HG03457 (cell line): ENCODE data around the gene OR2W3.

ENCODE experiments used
- ATAC-seq: cut with Tn5 transposase; IDR thresholded peaks from one replicate; pipeline ENCODE4 v1.9.1; 2021; ENCODE audit warnings: moderate number of reproducible peaks; ENCODE audit not compliant: unreplicated experiment

Gene OR2W3

GRCh38 chr1:247895163-247895637 is at the start of gene OR2W3:
OR2W3 (plus strand) TSS chr1:247895587; CDS start chr1:247895587, 0 bp downstream.
- no peak for ATAC-seq

DNA sequence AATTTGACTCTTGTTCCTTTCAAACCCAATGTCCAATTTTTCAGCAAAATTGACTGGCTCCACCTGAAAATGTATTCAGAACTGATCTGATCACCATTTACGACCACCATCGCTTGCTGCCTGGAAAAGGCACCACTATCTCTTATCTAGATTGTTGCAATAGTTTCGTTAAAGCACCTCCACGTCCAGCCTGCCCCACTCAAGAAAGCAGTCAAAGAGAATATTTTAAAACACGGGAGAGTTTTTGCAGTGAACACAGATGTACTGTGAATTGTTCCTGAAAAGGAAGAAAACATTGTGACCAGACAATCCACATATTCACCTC is 49.7 kb upstream of the OR2W3 start:
- no peak for ATAC-seq

GRCh38 chr1:247848346-247848745 is 47.0 kb upstream of the OR2W3 start:
- no peak for ATAC-seq

DNA sequence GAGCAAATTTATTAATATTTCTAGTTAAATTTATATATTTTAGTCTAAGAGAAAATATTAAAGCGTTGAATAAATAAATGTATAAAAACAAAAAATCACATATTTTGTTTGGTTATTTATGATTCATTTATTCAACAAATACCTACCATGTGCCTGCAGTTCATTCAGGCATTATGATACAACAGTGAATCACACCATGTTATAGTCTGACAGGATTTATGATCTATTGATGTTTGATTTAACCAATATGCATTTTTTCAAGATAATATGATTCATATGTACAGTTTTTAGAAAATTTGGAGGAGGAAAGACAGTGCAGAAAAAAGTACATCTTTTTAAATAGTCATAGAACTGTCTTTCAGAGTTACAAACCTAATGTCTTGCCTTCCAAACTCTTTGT is 45.8 kb upstream of the OR2W3 start:
- ATAC-seq = no peak

- no peak for ATAC-seq
These were observed 40.4 kb upstream of the OR2W3 start for GRCh38 chr1:247854899-247855545.

- no peak for ATAC-seq
These were observed 39.5 kb upstream of the OR2W3 start for GRCh38 chr1:247855911-247856310.

DNA sequence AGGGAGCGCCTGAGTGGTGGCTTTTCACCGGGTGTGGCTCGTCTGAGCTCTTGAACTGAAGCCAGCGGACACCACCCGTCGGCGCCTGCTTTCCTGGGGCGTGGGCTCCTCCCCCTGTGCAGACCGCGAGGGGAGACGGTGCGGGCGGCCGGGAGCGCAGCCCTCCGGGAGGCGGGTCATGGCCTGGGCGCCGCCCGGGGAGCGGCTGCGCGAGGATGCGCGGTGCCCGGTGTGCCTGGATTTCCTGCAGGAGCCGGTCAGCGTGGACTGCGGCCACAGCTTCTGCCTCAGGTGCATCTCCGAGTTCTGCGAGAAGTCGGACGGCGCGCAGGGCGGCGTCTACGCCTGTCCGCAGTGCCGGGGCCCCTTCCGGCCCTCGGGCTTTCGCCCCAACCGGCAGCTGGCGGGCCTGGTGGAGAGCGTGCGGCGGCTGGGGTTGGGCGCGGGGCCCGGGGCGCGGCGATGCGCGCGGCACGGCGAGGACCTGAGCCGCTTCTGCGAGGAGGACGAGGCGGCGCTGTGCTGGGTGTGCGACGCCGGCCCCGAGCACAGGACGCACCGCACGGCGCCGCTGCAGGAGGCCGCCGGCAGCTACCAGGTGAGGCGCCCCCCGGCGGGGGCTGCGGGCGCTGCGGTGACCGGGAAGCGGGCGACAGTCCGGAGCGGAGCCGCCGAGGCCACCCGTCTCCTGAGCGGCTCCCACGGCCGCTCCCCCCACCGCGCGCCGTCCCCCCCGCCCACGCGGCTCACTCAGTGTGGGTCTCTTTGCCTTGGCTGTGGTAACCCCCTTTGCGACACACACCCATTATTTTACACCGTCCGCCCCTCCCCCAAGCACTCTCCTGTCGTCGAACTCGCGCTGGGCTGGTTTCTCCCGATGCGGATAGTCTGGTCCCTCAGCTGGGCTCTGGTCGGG is 38.1 kb upstream of the OR2W3 start, which contains the start of gene TRIM58:
TSS of gene TRIM58 (plus strand) at position 119 of the 916 bp plus-strand sequence. CDS start at position 179, 60 bp downstream.
- no peak for ATAC-seq

GRCh38 chr1:247857985-247858619 is 37.3 kb upstream of the OR2W3 start:
- ATAC-seq = no peak

GRCh38 chr1:247862756-247863155 is 32.6 kb upstream of the OR2W3 start:
- ATAC-seq = no peak

GRCh38 chr1:247864644-247865043 is 30.7 kb upstream of the OR2W3 start:
- ATAC-seq = no peak

DNA sequence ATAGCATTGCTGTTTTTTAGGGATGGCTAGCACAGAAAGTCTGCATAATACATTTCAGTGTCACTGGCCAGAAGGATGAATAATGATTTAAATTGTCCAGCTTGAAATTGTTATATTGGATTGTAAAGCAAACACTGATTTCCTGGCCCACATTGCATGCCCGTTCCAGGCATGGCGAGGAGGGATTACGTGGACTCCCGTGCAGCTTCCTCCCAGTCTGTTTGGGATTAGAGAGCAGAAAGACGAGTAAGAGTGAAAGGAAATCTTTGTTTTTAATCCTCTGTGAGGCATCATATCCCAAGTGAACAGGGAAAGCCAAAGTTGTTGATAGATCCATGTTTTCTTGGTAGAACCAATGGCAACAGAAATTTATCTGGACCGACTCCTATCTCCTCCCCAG is 30.0 kb upstream of the OR2W3 start:
- ATAC-seq = no peak

DNA sequence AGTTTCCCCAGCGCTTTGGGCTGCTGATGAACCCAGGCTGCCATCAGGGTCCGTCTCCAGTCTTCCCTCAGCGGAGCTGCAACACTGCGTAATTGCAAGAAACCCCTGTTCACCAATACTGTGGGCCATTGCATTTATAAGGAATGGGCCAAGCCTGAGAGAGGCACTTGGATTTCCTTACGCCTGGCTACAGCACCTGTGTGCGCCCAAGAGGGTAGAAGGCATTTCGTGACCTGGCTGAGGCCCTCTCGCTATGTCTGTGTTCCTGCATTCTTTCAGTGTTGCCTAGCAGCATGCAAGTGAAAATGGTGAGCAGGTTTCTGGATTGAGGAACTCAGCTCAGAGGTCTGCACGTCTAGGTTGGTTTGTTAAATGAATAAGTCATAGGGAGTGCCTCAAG is 12.0 kb upstream of the OR2W3 start:
- no peak for ATAC-seq

GRCh38 chr1:247884797-247885413 is 10.5 kb upstream of the OR2W3 start:
- no peak for ATAC-seq

DNA sequence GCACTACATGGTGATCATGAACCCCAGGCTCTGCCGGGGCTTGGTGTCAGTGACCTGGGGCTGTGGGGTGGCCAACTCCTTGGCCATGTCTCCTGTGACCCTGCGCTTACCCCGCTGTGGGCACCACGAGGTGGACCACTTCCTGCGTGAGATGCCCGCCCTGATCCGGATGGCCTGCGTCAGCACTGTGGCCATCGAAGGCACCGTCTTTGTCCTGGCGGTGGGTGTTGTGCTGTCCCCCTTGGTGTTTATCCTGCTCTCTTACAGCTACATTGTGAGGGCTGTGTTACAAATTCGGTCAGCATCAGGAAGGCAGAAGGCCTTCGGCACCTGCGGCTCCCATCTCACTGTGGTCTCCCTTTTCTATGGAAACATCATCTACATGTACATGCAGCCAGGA is 589 bp downstream of the OR2W3 start:
- ATAC-seq = no peak

GRCh38 chr1:247904122-247904521 is 8.7 kb downstream of the OR2W3 start:
- no peak for ATAC-seq

- ATAC-seq = no peak
These were observed 9.8 kb downstream of the OR2W3 start for GRCh38 chr1:247905181-247905580.

- no peak for ATAC-seq
These were observed 10.6 kb downstream of the OR2W3 start for GRCh38 chr1:247905910-247906503.

- ATAC-seq = no peak
These were observed 11.2 kb downstream of the OR2W3 start for GRCh38 chr1:247906504-247907047.

GRCh38 chr1:247908766-247909165 is 13.4 kb downstream of the OR2W3 start:
- no peak for ATAC-seq

DNA sequence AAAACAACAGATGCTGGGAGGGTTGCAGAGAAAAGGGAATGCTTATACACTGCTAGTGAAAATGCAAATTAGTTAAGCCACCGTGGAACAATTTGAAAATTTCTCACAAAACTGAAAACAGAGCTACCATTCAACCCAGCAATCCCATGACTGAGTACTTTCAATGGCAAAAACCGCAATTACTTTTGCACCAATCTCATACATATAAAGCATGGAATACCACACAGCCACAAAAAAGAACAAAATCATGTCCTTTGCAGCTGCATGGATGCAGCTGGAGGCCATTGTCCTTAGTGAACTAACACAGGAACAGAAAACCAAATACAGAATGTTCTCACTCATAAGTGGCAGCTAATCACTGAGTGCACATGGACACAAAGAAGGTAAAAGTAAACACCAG is 18.4 kb downstream of the OR2W3 start:
- ATAC-seq = no peak
